ENCODE measurements around the gene LENG8. TPM values are rescaled to one million over a fixed set of nuclear protein-coding genes. Genes with fewer than 3 reads are reported as not detected.

Gene LENG8
- total RNA-seq, 3 donors from 2014 or later (not counting 1 experiment from before 2014, with no cell fraction given) = 479 to 563 (median 507) TPM

DNA sequence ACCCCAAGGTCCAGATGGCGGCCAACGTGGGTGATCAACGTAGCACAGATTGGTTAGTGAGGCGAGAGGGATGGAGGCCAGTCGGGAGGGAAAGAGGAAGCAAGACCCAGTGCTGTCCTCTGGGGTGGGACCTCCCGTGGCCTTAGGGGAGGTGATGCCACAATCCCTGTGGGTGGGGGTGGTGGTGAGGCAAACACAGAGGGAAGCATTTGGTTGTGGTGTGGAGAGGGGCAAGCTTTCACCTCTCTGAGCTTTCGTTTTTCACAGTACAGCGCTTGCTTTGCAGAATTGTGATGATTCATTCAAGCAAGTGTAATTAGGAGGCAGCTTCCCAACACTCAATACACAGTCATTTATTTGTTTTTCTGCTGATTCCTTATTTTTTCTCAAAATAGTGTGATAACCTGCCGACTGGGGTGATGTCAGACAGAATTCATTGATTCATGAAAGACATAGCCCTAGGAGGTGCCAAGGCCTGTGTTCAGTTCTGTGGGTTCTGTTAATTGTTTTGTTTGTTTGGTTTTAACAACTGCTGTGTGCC lies 2.4 kb downstream of the LENG8 start:
- 68% methylated on average over 9 of the region's 9 CpGs for WGBS (ENCODE audit: insufficient coverage)
- H3K4me3 ChIP-seq (ENCODE audit: low read length) = no peak overlapping the region
- no peak overlapping the region for H3K27ac ChIP-seq (ENCODE audit: low read length)
- Mint-ChIP-seq H3K4me3 (peak overlapping the region; percentile 97), H3K27me3 (ENCODE audit: low read depth in 2 of 2) (no peaks in the 10 kb centered on the region), H3K27ac (peak overlapping the region; percentile 100), H3K4me1 (peaks cover 46 to 61% of the 10 kb centered on the region in 2 donors), H3K36me3 (no peaks in the 10 kb centered on the region), H3K9me3 (no peaks in the 10 kb centered on the region)
- peaks cover 51% of the 10 kb centered on the region for H3K36me3 ChIP-seq (ENCODE audit: control insufficient read depth, insufficient read depth, low read length)
- no peak for DNase-seq
- peaks cover 36% of the 10 kb centered on the region for H3K4me1 ChIP-seq (ENCODE audit: control insufficient read depth, insufficient read depth, low read length)
- intact Hi-C loops (cut with micrococcal nuclease) = no loop called here
- ATAC-seq = no peak
- TF ChIP-seq, protein P1, sequence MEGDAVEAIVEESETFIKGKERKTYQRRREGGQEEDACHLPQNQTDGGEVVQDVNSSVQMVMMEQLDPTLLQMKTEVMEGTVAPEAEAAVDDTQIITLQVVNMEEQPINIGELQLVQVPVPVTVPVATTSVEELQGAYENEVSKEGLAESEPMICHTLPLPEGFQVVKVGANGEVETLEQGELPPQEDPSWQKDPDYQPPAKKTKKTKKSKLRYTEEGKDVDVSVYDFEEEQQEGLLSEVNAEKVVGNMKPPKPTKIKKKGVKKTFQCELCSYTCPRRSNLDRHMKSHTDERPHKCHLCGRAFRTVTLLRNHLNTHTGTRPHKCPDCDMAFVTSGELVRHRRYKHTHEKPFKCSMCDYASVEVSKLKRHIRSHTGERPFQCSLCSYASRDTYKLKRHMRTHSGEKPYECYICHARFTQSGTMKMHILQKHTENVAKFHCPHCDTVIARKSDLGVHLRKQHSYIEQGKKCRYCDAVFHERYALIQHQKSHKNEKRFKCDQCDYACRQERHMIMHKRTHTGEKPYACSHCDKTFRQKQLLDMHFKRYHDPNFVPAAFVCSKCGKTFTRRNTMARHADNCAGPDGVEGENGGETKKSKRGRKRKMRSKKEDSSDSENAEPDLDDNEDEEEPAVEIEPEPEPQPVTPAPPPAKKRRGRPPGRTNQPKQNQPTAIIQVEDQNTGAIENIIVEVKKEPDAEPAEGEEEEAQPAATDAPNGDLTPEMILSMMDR (IDR thresholded peaks at IDR 0.05) = no peak
- H3K9me3 ChIP-seq (ENCODE audit: control insufficient read depth, insufficient read depth, low read length) = no peaks in the 10 kb centered on the region
- H3K27me3 ChIP-seq (ENCODE audit: control insufficient read depth, insufficient read depth, low read length) = no peaks in the 10 kb centered on the region

DNA sequence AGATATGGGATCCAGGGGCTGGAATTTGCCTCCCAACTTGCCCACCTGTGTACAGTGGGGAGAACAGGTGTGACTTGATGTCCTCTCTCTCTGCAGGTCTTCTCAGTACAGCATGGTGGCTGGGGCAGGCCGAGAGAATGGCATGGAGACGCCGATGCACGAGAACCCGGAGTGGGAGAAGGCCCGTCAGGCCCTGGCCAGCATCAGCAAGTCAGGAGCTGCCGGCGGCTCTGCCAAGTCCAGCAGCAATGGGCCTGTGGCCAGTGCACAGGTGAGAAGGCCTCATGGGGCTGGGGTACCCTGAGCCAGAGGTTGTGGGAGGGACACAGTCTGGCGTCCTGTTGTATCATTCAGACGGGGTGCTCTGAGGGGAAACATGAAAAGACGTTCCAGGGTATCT lies 3.0 kb downstream of the LENG8 start:
- no peaks in the 10 kb centered on the region for H3K36me3 Mint-ChIP-seq
- WGBS (ENCODE audit: insufficient coverage) = 97% methylated on average over 11 of the region's 11 CpGs
- no peaks in the 10 kb centered on the region for H3K27me3 Mint-ChIP-seq (ENCODE audit: low read depth in 2 of 2)
- ATAC-seq (no peak), DNase-seq (no peak)
- H3K27ac Mint-ChIP-seq = peak overlapping the region; percentile 100
- no peaks in the 10 kb centered on the region for H3K27me3 ChIP-seq (ENCODE audit: control insufficient read depth, insufficient read depth, low read length)
- H3K9me3 ChIP-seq (ENCODE audit: control insufficient read depth, insufficient read depth, low read length) = no peaks in the 10 kb centered on the region
- TF ChIP-seq, protein P1 (IDR thresholded peaks at IDR 0.05) = no peak
- H3K4me3 ChIP-seq (ENCODE audit: low read length) = no peak overlapping the region
- intact Hi-C loops (cut with micrococcal nuclease) = no loop called here
- H3K9me3 Mint-ChIP-seq = no peaks in the 10 kb centered on the region
- H3K36me3 ChIP-seq (ENCODE audit: control insufficient read depth, insufficient read depth, low read length) = peaks cover 57% of the 10 kb centered on the region
- H3K4me1 ChIP-seq (ENCODE audit: control insufficient read depth, insufficient read depth, low read length) = peaks cover 36% of the 10 kb centered on the region
- peaks cover 43 to 59% of the 10 kb centered on the region in 2 donors for H3K4me1 Mint-ChIP-seq
- no peak overlapping the region for H3K27ac ChIP-seq (ENCODE audit: low read length)
- no peak overlapping the region for H3K4me3 Mint-ChIP-seq

DNA sequence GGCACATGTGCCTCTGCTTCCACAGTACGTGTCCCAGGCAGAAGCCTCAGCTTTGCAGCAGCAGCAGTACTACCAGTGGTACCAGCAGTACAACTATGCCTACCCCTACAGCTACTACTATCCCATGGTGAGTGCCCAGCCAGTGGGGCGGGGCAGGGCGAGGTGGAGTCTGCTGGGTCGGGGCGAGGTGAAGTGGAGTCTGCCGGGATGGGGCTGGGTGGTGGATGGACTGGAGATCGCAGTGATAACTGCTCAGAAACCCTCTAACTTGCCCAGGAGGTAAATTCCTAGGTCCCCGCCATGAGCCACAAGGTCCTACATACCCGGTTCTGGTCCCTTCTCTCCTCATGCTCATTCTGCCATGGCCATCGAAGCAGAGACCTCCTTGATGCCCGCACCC lies 3.6 kb downstream of the LENG8 start:
- H3K27ac Mint-ChIP-seq = no peak overlapping the region
- no peaks in the 10 kb centered on the region for H3K36me3 Mint-ChIP-seq
- DNase-seq (no peak), ATAC-seq (no peak)
- H3K27me3 ChIP-seq (ENCODE audit: control insufficient read depth, insufficient read depth, low read length) = no peaks in the 10 kb centered on the region
- peaks cover 39 to 53% of the 10 kb centered on the region in 2 donors for H3K4me1 Mint-ChIP-seq
- TF ChIP-seq, protein P1 (IDR thresholded peaks at IDR 0.05) = no peak
- H3K4me3 ChIP-seq (ENCODE audit: low read length) = no peak overlapping the region
- no peaks in the 10 kb centered on the region for H3K9me3 ChIP-seq (ENCODE audit: control insufficient read depth, insufficient read depth, low read length)
- no peak overlapping the region for H3K4me3 Mint-ChIP-seq
- intact Hi-C loops (cut with micrococcal nuclease) = no loop called here
- WGBS (ENCODE audit: insufficient coverage) = 97% methylated on average over 10 of the region's 11 CpGs
- H3K9me3 Mint-ChIP-seq = no peaks in the 10 kb centered on the region
- H3K27me3 Mint-ChIP-seq (ENCODE audit: low read depth in 2 of 2) = no peaks in the 10 kb centered on the region
- peaks cover 62% of the 10 kb centered on the region for H3K36me3 ChIP-seq (ENCODE audit: control insufficient read depth, insufficient read depth, low read length)
- H3K4me1 ChIP-seq (ENCODE audit: control insufficient read depth, insufficient read depth, low read length) = peaks cover 33% of the 10 kb centered on the region
- H3K27ac ChIP-seq (ENCODE audit: low read length) = no peak overlapping the region

Data from natural killer cell (primary cell).